ENCODE measurements around the gene CNN2.
A peak's percentile ranks its signal among the peaks of the same experiment; 100 is the strongest.

CNN2 gene

GRCh38 chr19:996051-996838 lies 30.2 kb upstream of the CNN2 start:
- Histone ChIP-seq H3K36me3 (ENCODE audit: control insufficient read depth, insufficient read depth, low read length) (peaks cover 22% of the 10 kb centered on the region), H3K4me3 (ENCODE audit: extremely low read depth, insufficient read depth, low read length, poor library complexity, severe bottlenecking) (no peak overlapping the region), H3K9me3 (ENCODE audit: control insufficient read depth, low read length) (no peaks in the 10 kb centered on the region), H3K27ac (ENCODE audit: low read depth, low read length, severe bottlenecking) (no peak overlapping the region), H3K4me1 (ENCODE audit: control insufficient read depth, insufficient read depth, low read length, poor library complexity, severe bottlenecking) (peaks cover 3% of the 10 kb centered on the region)
- WGBS, 2 experiments (ENCODE audit: insufficient coverage in 2 of 2) = 50 to 55% methylated on average over 59 to 64 of the region's 64 CpGs

DNA sequence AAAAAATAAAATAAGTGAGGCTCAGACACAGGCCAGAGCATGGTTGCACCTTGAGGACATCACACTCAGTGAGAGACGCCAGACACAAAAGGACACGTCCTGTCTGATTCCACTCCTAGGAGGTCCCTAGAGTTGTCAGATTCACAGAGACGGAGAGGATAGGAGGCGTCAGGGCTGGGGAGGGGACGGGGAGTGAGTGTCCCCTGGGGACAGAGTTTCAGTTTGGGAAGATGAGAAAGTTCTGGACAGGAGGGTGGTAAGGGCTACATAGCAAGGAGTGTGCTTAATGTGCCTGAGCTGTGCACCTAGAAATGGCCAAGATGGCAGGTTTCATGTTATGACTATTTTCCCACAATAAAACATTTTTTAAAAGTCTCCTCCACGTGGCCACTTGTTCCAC lies 28.3 kb upstream of the CNN2 start:
- peaks cover 13% of the 10 kb centered on the region for H3K36me3 ChIP-seq (ENCODE audit: control insufficient read depth, insufficient read depth, low read length)
- no peaks in the 10 kb centered on the region for H3K9me3 ChIP-seq (ENCODE audit: control insufficient read depth, low read length)
- no peak overlapping the region for H3K27ac ChIP-seq (ENCODE audit: low read depth, low read length, severe bottlenecking)
- H3K4me1 ChIP-seq (ENCODE audit: control insufficient read depth, insufficient read depth, low read length, poor library complexity, severe bottlenecking) = peaks cover 3% of the 10 kb centered on the region
- no peak overlapping the region for H3K4me3 ChIP-seq (ENCODE audit: extremely low read depth, insufficient read depth, low read length, poor library complexity, severe bottlenecking)
- 49 to 65% methylated on average over 5 to 6 of the region's 6 CpGs for WGBS, 2 experiments (ENCODE audit: insufficient coverage in 2 of 2)

DNA sequence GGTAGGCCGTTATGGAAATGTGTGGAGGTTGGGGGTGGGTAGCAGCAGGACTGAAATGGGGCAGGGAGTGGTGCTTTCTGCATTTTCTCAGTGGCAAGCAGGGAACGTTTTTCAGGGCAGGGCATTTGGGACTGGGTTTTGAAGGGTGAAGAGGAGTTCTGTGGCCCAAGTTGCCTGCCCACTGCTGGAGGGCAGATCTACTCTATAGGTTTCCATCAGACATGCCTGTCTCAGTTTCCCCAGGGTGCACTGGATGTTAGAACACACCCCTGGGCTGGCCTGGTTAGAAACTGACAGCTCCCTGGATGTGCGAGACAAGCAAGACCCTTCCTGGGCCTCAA lies 27.1 kb upstream of the CNN2 start:
- H3K27ac ChIP-seq (ENCODE audit: low read depth, low read length, severe bottlenecking) = no peak overlapping the region
- no peaks in the 10 kb centered on the region for H3K9me3 ChIP-seq (ENCODE audit: control insufficient read depth, low read length)
- H3K36me3 ChIP-seq (ENCODE audit: control insufficient read depth, insufficient read depth, low read length) = peaks cover 7% of the 10 kb centered on the region
- H3K4me1 ChIP-seq (ENCODE audit: control insufficient read depth, insufficient read depth, low read length, poor library complexity, severe bottlenecking) = peaks cover 3% of the 10 kb centered on the region
- H3K4me3 ChIP-seq (ENCODE audit: extremely low read depth, insufficient read depth, low read length, poor library complexity, severe bottlenecking) = no peak overlapping the region
- WGBS, 2 experiments (ENCODE audit: insufficient coverage in 2 of 2) = 71 to 90% methylated on average over 2 to 3 of the region's 3 CpGs

DNA sequence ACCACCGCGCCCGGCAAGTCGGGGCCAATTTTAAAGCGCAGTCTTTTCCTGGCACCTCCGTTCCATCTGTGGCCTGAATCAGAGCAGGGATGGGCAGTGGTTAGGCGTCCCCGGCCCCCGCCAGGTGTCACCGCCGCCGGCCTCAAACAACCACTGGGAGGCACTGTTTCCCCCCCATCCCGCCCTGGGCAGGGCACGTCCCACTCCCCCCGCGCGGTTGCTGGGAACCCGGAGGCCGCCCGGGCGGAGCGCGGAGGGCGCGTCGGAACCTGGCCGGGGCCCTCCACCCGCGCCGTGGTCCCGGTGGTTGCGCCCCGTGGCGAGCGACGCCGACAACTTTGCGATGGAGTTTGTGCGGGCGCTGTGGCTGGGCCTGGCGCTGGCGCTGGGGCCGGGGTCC lies 26.3 kb upstream of the CNN2 start, which contains the start of gene GRIN3B:
GRIN3B (plus strand) TSS at position 325 of the 400 bp plus-strand sequence; CDS start at position 344, 19 bp downstream.
- 3 to 4% methylated on average over 28 to 36 of the region's 43 CpGs for WGBS, 2 experiments (ENCODE audit: insufficient coverage in 2 of 2)
- peaks cover 3% of the 10 kb centered on the region for H3K4me1 ChIP-seq (ENCODE audit: control insufficient read depth, insufficient read depth, low read length, poor library complexity, severe bottlenecking)
- H3K9me3 ChIP-seq (ENCODE audit: control insufficient read depth, low read length) = no peaks in the 10 kb centered on the region
- peak within 1 kb of the TSS; percentile 33 for H3K4me3 ChIP-seq (ENCODE audit: extremely low read depth, insufficient read depth, low read length, poor library complexity, severe bottlenecking)
- H3K36me3 ChIP-seq (ENCODE audit: control insufficient read depth, insufficient read depth, low read length) = peaks cover under 1% of the 10 kb centered on the region
- H3K27ac ChIP-seq (ENCODE audit: low read depth, low read length, severe bottlenecking) = no peak within 1 kb of the TSS

DNA sequence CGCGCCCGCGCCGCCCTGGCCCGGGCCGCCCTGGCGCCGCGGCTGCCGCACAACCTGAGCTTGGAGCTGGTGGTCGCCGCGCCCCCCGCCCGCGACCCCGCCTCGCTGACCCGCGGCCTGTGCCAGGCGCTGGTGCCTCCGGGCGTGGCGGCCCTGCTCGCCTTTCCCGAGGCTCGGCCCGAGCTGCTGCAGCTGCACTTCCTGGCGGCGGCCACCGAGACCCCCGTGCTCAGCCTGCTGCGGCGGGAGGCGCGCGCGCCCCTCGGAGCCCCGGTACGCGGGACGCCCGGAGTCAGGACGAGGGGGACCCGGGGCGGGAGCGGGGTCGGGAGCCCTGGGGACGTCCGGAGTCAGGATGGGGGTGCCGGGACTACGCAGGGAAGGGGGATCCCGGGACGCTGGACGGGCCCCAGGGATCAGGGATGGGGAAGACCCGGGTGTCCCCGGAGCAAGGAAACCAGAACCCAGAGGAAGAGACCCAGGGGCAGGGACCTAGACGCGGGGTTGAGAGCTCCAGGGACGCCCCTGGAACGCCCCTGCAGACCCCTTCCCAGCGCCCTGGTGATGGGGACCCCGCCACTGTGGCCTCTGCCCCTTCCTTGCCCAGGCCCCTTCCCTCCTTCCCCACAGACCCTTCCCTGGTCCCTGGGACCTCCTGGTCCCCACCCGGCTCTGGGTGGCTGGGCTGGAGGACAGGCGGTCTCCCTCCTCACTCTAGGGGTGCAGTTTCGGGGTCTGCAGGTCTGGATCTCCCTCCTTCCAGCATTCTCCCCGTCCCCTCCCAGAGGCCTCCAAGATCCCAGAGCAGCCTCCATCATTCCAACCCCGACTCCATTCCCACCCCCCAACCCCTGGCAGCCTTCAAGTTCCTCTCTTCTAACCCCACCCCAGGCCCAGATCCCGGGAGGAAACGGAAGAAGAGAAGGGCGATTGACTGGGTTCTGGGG lies 25.5 kb upstream of the CNN2 start:
- H3K4me3 ChIP-seq (ENCODE audit: extremely low read depth, insufficient read depth, low read length, poor library complexity, severe bottlenecking) = peak overlapping the region; percentile 33
- 5 to 11% methylated on average over 46 to 62 of the region's 73 CpGs for WGBS, 2 experiments (ENCODE audit: insufficient coverage in 2 of 2)

GRCh38 chr19:1001538-1002166 lies 24.8 kb upstream of the CNN2 start:
- 1 to 5% methylated on average over 10 to 12 of the region's 20 CpGs for WGBS, 2 experiments (ENCODE audit: insufficient coverage in 2 of 2)
- H3K36me3 ChIP-seq (ENCODE audit: control insufficient read depth, insufficient read depth, low read length) = no peaks in the 10 kb centered on the region
- no peaks in the 10 kb centered on the region for H3K4me1 ChIP-seq (ENCODE audit: control insufficient read depth, insufficient read depth, low read length, poor library complexity, severe bottlenecking)
- no peak overlapping the region for H3K27ac ChIP-seq (ENCODE audit: low read depth, low read length, severe bottlenecking)
- no peak overlapping the region for H3K4me3 ChIP-seq (ENCODE audit: extremely low read depth, insufficient read depth, low read length, poor library complexity, severe bottlenecking)
- no peaks in the 10 kb centered on the region for H3K9me3 ChIP-seq (ENCODE audit: control insufficient read depth, low read length)

More for the DNA sequence above, 25.5 kb upstream of the CNN2 start:
- Histone ChIP-seq H3K36me3 (ENCODE audit: control insufficient read depth, insufficient read depth, low read length) (no peaks in the 10 kb centered on the region), H3K9me3 (ENCODE audit: control insufficient read depth, low read length) (no peaks in the 10 kb centered on the region), H3K27ac (ENCODE audit: low read depth, low read length, severe bottlenecking) (no peak overlapping the region), H3K4me1 (ENCODE audit: control insufficient read depth, insufficient read depth, low read length, poor library complexity, severe bottlenecking) (no peaks in the 10 kb centered on the region)

- H3K36me3 ChIP-seq (ENCODE audit: control insufficient read depth, insufficient read depth, low read length) = no peaks in the 10 kb centered on the region
- no peak overlapping the region for H3K4me3 ChIP-seq (ENCODE audit: extremely low read depth, insufficient read depth, low read length, poor library complexity, severe bottlenecking)
- no peak overlapping the region for H3K27ac ChIP-seq (ENCODE audit: low read depth, low read length, severe bottlenecking)
- H3K9me3 ChIP-seq (ENCODE audit: control insufficient read depth, low read length) = no peaks in the 10 kb centered on the region
- H3K4me1 ChIP-seq (ENCODE audit: control insufficient read depth, insufficient read depth, low read length, poor library complexity, severe bottlenecking) = no peaks in the 10 kb centered on the region
- WGBS, 2 experiments (ENCODE audit: insufficient coverage in 2 of 2) = 77 to 79% methylated on average over 3 to 4 of the region's 4 CpGs
These were observed 23.8 kb upstream of the CNN2 start for GRCh38 chr19:1002600-1002999.

DNA sequence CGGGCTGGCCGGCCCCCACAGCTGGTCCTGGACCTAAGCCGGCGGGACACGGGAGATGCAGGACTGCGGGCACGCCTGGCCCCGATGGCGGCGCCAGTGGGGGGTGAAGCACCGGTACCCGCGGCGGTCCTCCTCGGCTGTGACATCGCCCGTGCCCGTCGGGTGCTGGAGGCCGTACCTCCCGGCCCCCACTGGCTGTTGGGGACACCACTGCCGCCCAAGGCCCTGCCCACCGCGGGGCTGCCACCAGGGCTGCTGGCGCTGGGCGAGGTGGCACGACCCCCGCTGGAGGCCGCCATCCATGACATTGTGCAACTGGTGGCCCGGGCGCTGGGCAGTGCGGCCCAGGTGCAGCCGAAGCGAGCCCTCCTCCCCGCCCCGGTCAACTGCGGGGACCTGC lies 23.1 kb upstream of the CNN2 start:
- no peak overlapping the region for H3K4me3 ChIP-seq (ENCODE audit: extremely low read depth, insufficient read depth, low read length, poor library complexity, severe bottlenecking)
- no peaks in the 10 kb centered on the region for H3K4me1 ChIP-seq (ENCODE audit: control insufficient read depth, insufficient read depth, low read length, poor library complexity, severe bottlenecking)
- H3K27ac ChIP-seq (ENCODE audit: low read depth, low read length, severe bottlenecking) = no peak overlapping the region
- no peaks in the 10 kb centered on the region for H3K9me3 ChIP-seq (ENCODE audit: control insufficient read depth, low read length)
- 93 to 94% methylated on average over 33 to 37 of the region's 37 CpGs for WGBS, 2 experiments (ENCODE audit: insufficient coverage in 2 of 2)
- H3K36me3 ChIP-seq (ENCODE audit: control insufficient read depth, insufficient read depth, low read length) = no peaks in the 10 kb centered on the region

GRCh38 chr19:1004204-1004802 lies 22.1 kb upstream of the CNN2 start:
- 86 to 88% methylated on average over 29 to 32 of the region's 32 CpGs for WGBS, 2 experiments (ENCODE audit: insufficient coverage in 2 of 2)
- no peaks in the 10 kb centered on the region for H3K36me3 ChIP-seq (ENCODE audit: control insufficient read depth, insufficient read depth, low read length)
- H3K4me3 ChIP-seq (ENCODE audit: extremely low read depth, insufficient read depth, low read length, poor library complexity, severe bottlenecking) = no peak overlapping the region
- H3K9me3 ChIP-seq (ENCODE audit: control insufficient read depth, low read length) = no peaks in the 10 kb centered on the region
- no peaks in the 10 kb centered on the region for H3K4me1 ChIP-seq (ENCODE audit: control insufficient read depth, insufficient read depth, low read length, poor library complexity, severe bottlenecking)
- no peak overlapping the region for H3K27ac ChIP-seq (ENCODE audit: low read depth, low read length, severe bottlenecking)
